PC-9 (cell line): ENCODE measurements around the gene TK2. TPM values are rescaled to one million over a fixed set of nuclear protein-coding genes. Genes with fewer than 3 reads are reported as not detected.

Experiments used
- BruUV-seq: library from RNA; stranded (reverse); fragments of 400-500 nt; replicated peaks from 2 replicates; lab custom pipeline; 2021; lab: Mats Ljungman, UMichigan
- CTCF ChIA-PET: fragments of 300-600 bp; sonication (Branson Sonifier 250); formaldehyde crosslinking; loops from one replicate; lab custom pipeline; 2022; ENCODE audit warnings: antibody characterized with exemption; lab: Charles Lee
- POLR2A ChIA-PET: fragments of 300-600 bp; sonication (Branson Sonifier 250); formaldehyde crosslinking; loops from one replicate; lab custom pipeline; 2022; ENCODE audit warnings: antibody characterized with exemption; ENCODE audit not compliant: unreplicated experiment; lab: Charles Lee
- DNase-seq, 2 experiments: peaks; one replicate each; pipeline versions ENCODE4 v3.0.0 to v3.0.0-alpha.2; 2015 to 2022; ENCODE audit warnings: mixed read lengths in 1 of 2
- H2AFZ ChIP-seq: fragments of 200-600 bp; sonication (generic); 2 replicates; pipeline ENCODE4 v1.8.1; 2017; ENCODE audit warnings: antibody characterized with exemption
- H3F3A ChIP-seq: fragments of 200-600 bp; sonication (generic); 2 replicates; pipeline ENCODE4 v1.8.1; 2017; ENCODE audit warnings: antibody characterized with exemption, mild to moderate bottlenecking, low read depth; ENCODE audit not compliant: insufficient read depth
- H3K27ac ChIP-seq: fragments of 200-600 bp; sonication (generic); 2 replicates; pipeline ENCODE4 v1.6.1; 2016; ENCODE audit warnings: mixed run types
- H3K27me3 ChIP-seq: fragments of 200-600 bp; sonication (generic); 2 replicates; pipeline ENCODE4 v1.6.1; 2016; ENCODE audit warnings: low read depth, mixed run types; ENCODE audit not compliant: insufficient read depth
- H3K36me3 ChIP-seq: fragments of 200-600 bp; sonication (generic); 2 replicates; pipeline ENCODE4 v1.6.1; 2016; ENCODE audit warnings: low read depth, mixed run types
- H3K4me1 ChIP-seq: fragments of 200-600 bp; sonication (generic); replicated peaks from 2 replicates; pipeline ENCODE4 v1.6.1; 2016; ENCODE audit warnings: mixed run types; ENCODE audit not compliant: insufficient read depth
- H3K4me2 ChIP-seq: fragments of 200-600 bp; sonication (generic); 2 replicates; pipeline ENCODE4 v1.6.1; 2017; ENCODE audit warnings: mixed run types
- H3K4me3 ChIP-seq: fragments of 200-600 bp; sonication (generic); 2 replicates; pipeline ENCODE4 v1.6.1; 2016; ENCODE audit warnings: mixed run types
- H3K79me2 ChIP-seq: fragments of 200-600 bp; sonication (generic); 2 replicates; pipeline ENCODE4 v1.6.1; 2017; ENCODE audit warnings: low read depth, mixed run types
- H3K9me2 ChIP-seq: fragments of 200-600 bp; sonication (generic); 2 replicates; pipeline ENCODE4 v1.8.1; 2017; ENCODE audit warnings: mild to moderate bottlenecking; ENCODE audit not compliant: insufficient read depth
- H3K9me3 ChIP-seq: fragments of 200-600 bp; sonication (generic); 2 replicates; pipeline ENCODE4 v1.8.1; 2016; ENCODE audit warnings: low read depth; ENCODE audit not compliant: insufficient read depth
- H4K20me1 ChIP-seq: fragments of 200-600 bp; sonication (generic); 2 replicates; pipeline ENCODE4 v1.8.1; 2017; ENCODE audit not compliant: insufficient read depth
- CTCF ChIP-seq: fragments of 200-600 bp; sonication (generic); conservative IDR thresholded peaks from 2 replicates; pipeline ENCODE4 v1.6.1; 2017; ENCODE audit warnings: mixed run types, antibody characterized with exemption, mild to moderate bottlenecking, moderate library complexity
- EZH2 ChIP-seq: fragments of 200-600 bp; sonication (generic); IDR thresholded peaks from 2 replicates; pipeline ENCODE4 v1.8.0; 2017; ENCODE audit warnings: antibody characterized with exemption, low read depth
- intact Hi-C: fragments of 100-400 bp; cut with micrococcal nuclease; formaldehyde crosslinking; loops from one replicate; pipeline ENCODE4 v1.10.0; 2022; ENCODE audit not compliant: unreplicated experiment
- total RNA-seq: library from RNA; stranded (reverse); gene quantifications from 2 replicates; pipeline ENCODE4 v1.2.3, GENCODE V29; 2021

TK2 gene
- total RNA-seq, 1 experiment from 2014 or later: 20.1 TPM

- no peak overlapping the region for H3K4me3 ChIP-seq
- POLR2A ChIA-PET: no interaction called here
- no peaks in the 10 kb centered on the region for H3K9me3 ChIP-seq
- H3K4me2 ChIP-seq: peak overlapping the region; percentile 49; the same call in 1 of the 2 replicates
- peaks cover 48% of the 10 kb centered on the region for H3K4me1 ChIP-seq
- H3K27me3 ChIP-seq: no peaks in the 10 kb centered on the region
- no peak for DNase-seq
- CTCF ChIA-PET: no interaction called here
- peaks cover 21% of the 10 kb centered on the region for H3F3A ChIP-seq
- no peak overlapping the region for H2AFZ ChIP-seq
- H3K79me2 ChIP-seq: no peaks in the 10 kb centered on the region
- BruUV-seq: no TSS peak
- H4K20me1 ChIP-seq: no peaks in the 10 kb centered on the region
- H3K9me2 ChIP-seq: no peaks in the 10 kb centered on the region
- H3K27ac ChIP-seq: no peak overlapping the region
- intact Hi-C loops: loop anchor here (5.0 kb wide), 1 partner anchor 202 kb away; no protein-coding TSS in a partner anchor
- TF ChIP-seq CTCF (no peak), EZH2 (no peak)
- no peaks in the 10 kb centered on the region for H3K36me3 ChIP-seq
Measured at GRCh38 chr16:66479661-66480264, 70.2 kb downstream of the TK2 start.

- peak overlapping the region; percentile 36; the same call in 1 of the 2 replicates for H3K27ac ChIP-seq
- DNase-seq: peak; percentile 86 to 90
- no peaks in the 10 kb centered on the region for H3K9me3 ChIP-seq
- H4K20me1 ChIP-seq: no peaks in the 10 kb centered on the region
- H3K79me2 ChIP-seq: no peaks in the 10 kb centered on the region
- H3K4me1 ChIP-seq: peaks cover 50% of the 10 kb centered on the region
- no peaks in the 10 kb centered on the region for H3K36me3 ChIP-seq
- H3K9me2 ChIP-seq: no peaks in the 10 kb centered on the region
- BruUV-seq: no TSS peak
- intact Hi-C loops: no loop called here
- H2AFZ ChIP-seq: 0 out of 2 replicates have a peak overlapping the region, but pooled peaks have one; percentile 22
- no peaks in the 10 kb centered on the region for H3K27me3 ChIP-seq
- ChIA-PET POLR2A (interaction anchor here (0.6 kb wide), 2 partner anchors 34 to 72 kb away, joined by 3 read pairs; no protein-coding TSS in a partner anchor), CTCF (interaction anchor here (0.6 kb wide), 1 partner anchor 30 kb away, joined by 8 read pairs; no protein-coding TSS in a partner anchor)
- peaks cover 17% of the 10 kb centered on the region for H3F3A ChIP-seq
- H3K4me3 ChIP-seq: no peak overlapping the region
- no peak for TF ChIP-seq EZH2
- peak; percentile 76 for TF ChIP-seq CTCF
- H3K4me2 ChIP-seq: peak overlapping the region; percentile 49
Measured at GRCh38 chr16:66478733-66479511, 71.0 kb downstream of the TK2 start.

GRCh38 chr16:66477028-66477515 lies 72.8 kb downstream of the TK2 start:
- Histone ChIP-seq H3K79me2 (no peaks in the 10 kb centered on the region), H3K9me3 (no peaks in the 10 kb centered on the region), H3K9me2 (no peaks in the 10 kb centered on the region), H3K27me3 (no peaks in the 10 kb centered on the region), H3K4me3 (no peak overlapping the region), H2AFZ (no peak overlapping the region), H4K20me1 (no peaks in the 10 kb centered on the region), H3K4me1 (peaks cover 48% of the 10 kb centered on the region), H3F3A (peaks cover 10% of the 10 kb centered on the region), H3K4me2 (no peak overlapping the region), H3K36me3 (no peaks in the 10 kb centered on the region), H3K27ac (no peak overlapping the region)
- ChIA-PET POLR2A (no interaction called here), CTCF (interaction anchor here (0.9 kb wide), 1 partner anchor 33 kb away, joined by 6 read pairs; no protein-coding TSS in a partner anchor)
- DNase-seq: no peak
- TF ChIP-seq CTCF (no peak), EZH2 (no peak)
- intact Hi-C loops: no loop called here
- no TSS peak for BruUV-seq
